ENCODE data around the gene E2F6. TPM values are rescaled to one million over a fixed set of nuclear protein-coding genes. Genes with fewer than 3 reads are reported as not detected.

Gene E2F6
- total and polyA plus RNA-seq, 10 donors = 4.7 to 13.6 (median 8.3) TPM

GRCh38 chr2:11404376-11405073 lies 61.4 kb downstream of the E2F6 start:
- WGBS, 5 donors = 73 to 89% (median 82%) methylated on average over 6 to 7 of the region's 7 CpGs
- no peak for DNase-seq
- Histone ChIP-seq H3K4me1 (peaks cover 0 to 29% (median 11%) of the 10 kb centered on the region in 6 donors), H3K36me3 (no peaks in the 10 kb centered on the region), H3K27me3 (replicated peaks in 1 of 7) (no peaks in the 10 kb centered on the region), H3K27ac (peak overlapping the region; percentile 60 to 88 (median 75)), H3K4me3 (no peak overlapping the region), H3K9me3 (no peaks in the 10 kb centered on the region)
- TF ChIP-seq POLR2A (IDR thresholded peaks at IDR 0.05) (no peak), POLR2AphosphoS5 (IDR thresholded peaks at IDR 0.05) (no peak), CTCF (IDR thresholded peaks at IDR 0.05 in 8 of 11, conservative IDR thresholded peaks at IDR 0.05 in 3 of 11) (no peak)
- intact Hi-C loops (cut with DNase I; ENCODE audit: low total_unique reads) = no loop called here

- 93 to 99% (median 97%) methylated on average over 9 of the region's 9 CpGs for WGBS, 5 donors
- H3K4me1 ChIP-seq = peaks cover 0 to 37% (median 11%) of the 10 kb centered on the region in 6 donors
- H3K36me3 ChIP-seq = no peaks in the 10 kb centered on the region
- no peak for TF ChIP-seq POLR2AphosphoS5 (IDR thresholded peaks at IDR 0.05)
- no peak for TF ChIP-seq CTCF (IDR thresholded peaks at IDR 0.05 in 8 of 11, conservative IDR thresholded peaks at IDR 0.05 in 3 of 11)
- no peak for TF ChIP-seq POLR2A (IDR thresholded peaks at IDR 0.05)
- no peak overlapping the region for H3K4me3 ChIP-seq
- no peaks in the 10 kb centered on the region for H3K9me3 ChIP-seq
- no peak for DNase-seq
- peak overlapping the region in 1 of 8 donors; percentile 84 for H3K27ac ChIP-seq
- no peaks in the 10 kb centered on the region for H3K27me3 ChIP-seq (replicated peaks in 1 of 7)
- intact Hi-C loops (cut with DNase I; ENCODE audit: low total_unique reads) = no loop called here
Measured at GRCh38 chr2:11402436-11402835, 63.5 kb downstream of the E2F6 start.

GRCh38 chr2:11399438-11399762 lies 66.6 kb downstream of the E2F6 start:
- intact Hi-C loops (cut with DNase I; ENCODE audit: low total_unique reads) = no loop called here
- TF ChIP-seq POLR2AphosphoS5 (IDR thresholded peaks at IDR 0.05) = no peak
- TF ChIP-seq CTCF (IDR thresholded peaks at IDR 0.05 in 8 of 11, conservative IDR thresholded peaks at IDR 0.05 in 3 of 11) = no peak
- no peak for TF ChIP-seq POLR2A (IDR thresholded peaks at IDR 0.05)

GRCh38 chr2:11398750-11399437 lies 67.1 kb downstream of the E2F6 start:
- TF ChIP-seq POLR2AphosphoS5 (IDR thresholded peaks at IDR 0.05) (peak in 1 of 3 donors; percentile 27), CTCF (IDR thresholded peaks at IDR 0.05 in 8 of 11, conservative IDR thresholded peaks at IDR 0.05 in 3 of 11) (no peak), POLR2A (IDR thresholded peaks at IDR 0.05) (no peak)
- intact Hi-C loops (cut with DNase I; ENCODE audit: low total_unique reads) = no loop called here
- H3K36me3 ChIP-seq = no peaks in the 10 kb centered on the region
- H3K27ac ChIP-seq = no peak overlapping the region
- H3K4me3 ChIP-seq = no peak overlapping the region
- H3K27me3 ChIP-seq (replicated peaks in 1 of 7) = no peaks in the 10 kb centered on the region
- 74 to 88% (median 77%) methylated on average over 15 to 16 of the region's 16 CpGs for WGBS, 5 donors
- H3K4me1 ChIP-seq = peaks cover 0 to 17% (median 1%) of the 10 kb centered on the region in 6 donors
- DNase-seq = no peak
- H3K9me3 ChIP-seq = no peaks in the 10 kb centered on the region

More at GRCh38 chr2:11399438-11399762, 66.6 kb downstream of the E2F6 start:
- Histone ChIP-seq H3K27me3 (replicated peaks in 1 of 7) (no peaks in the 10 kb centered on the region), H3K36me3 (no peaks in the 10 kb centered on the region), H3K4me3 (no peak overlapping the region), H3K9me3 (no peaks in the 10 kb centered on the region), H3K27ac (no peak overlapping the region), H3K4me1 (peaks cover 0 to 22% (median 6%) of the 10 kb centered on the region in 6 donors)
- no peak for DNase-seq
- WGBS, 5 donors = 80 to 90% (median 85%) methylated on average over 7 of the region's 7 CpGs

All from spleen (tissue), 11 donors.